NCI-H82 treated with DMSO at 0.1 percent for 48 hours (cell line): ENCODE results near the gene ODAD4.

Source experiments
- DNase-seq: peaks from one replicate; lab custom pipeline; 2025; ENCODE audit not compliant: unreplicated experiment; lab: John Stamatoyannopoulos, UW

The ODAD4 gene

GRCh38 chr17:41930009-41930832 lies at the start of gene ODAD4:
ODAD4 (plus strand) TSS chr17:41930617; CDS start chr17:41930724, 107 bp downstream.
- DNase-seq = peak; percentile 89

- peak; percentile 28 for DNase-seq
Measured at GRCh38 chr17:41882756-41883155, 47.7 kb upstream of the ODAD4 start.

DNA sequence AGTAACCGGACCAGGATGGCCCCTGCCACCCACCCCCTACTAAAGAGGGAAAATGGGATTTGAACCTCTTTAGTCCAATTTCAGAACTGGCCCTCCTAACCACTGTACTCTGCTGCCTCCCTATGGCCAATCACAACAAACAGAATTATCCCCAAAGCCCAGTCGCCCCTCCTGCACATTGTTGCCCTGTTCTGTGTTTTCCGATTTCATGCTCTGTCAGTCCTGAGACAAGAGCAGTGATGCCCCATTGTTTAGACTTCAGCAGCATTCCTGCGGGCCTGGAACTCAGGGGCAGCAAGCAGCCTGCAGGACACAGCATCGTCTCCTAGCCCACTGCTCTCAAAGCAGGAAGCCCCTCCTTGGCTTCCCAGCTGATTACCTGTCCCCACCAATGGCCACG lies 44.7 kb upstream of the ODAD4 start:
- DNase-seq = no peak

DNA sequence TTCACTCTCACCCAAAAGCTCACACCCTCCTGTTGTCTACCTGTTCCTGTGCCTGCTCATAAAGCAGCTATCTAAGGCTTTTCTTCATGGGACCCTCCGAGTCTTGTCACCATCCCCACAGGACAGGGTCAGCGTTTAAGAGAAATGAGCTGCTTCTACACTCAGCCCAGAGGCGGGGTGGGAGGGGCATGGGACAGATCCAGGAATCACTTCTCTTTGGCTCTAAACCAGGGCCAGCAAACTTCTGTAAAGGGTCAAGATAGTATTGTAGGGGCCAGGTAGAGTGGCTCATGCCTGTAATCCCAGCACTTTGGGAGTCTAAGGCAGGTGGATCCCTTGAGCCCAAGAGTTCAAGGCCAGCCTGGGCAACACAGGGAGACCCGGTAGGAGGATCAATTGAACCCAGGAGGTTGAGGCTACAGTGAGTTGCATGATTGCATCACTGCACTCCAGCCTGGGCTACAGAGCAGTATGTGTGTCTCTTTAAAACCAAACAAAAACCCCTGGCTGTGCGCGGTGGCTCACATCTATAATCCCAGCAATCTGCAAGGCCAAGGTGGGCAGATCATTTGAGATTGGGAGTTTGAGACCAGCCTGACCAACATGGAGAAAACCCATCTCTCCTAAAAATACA lies 42.0 kb upstream of the ODAD4 start:
- no peak for DNase-seq

DNA sequence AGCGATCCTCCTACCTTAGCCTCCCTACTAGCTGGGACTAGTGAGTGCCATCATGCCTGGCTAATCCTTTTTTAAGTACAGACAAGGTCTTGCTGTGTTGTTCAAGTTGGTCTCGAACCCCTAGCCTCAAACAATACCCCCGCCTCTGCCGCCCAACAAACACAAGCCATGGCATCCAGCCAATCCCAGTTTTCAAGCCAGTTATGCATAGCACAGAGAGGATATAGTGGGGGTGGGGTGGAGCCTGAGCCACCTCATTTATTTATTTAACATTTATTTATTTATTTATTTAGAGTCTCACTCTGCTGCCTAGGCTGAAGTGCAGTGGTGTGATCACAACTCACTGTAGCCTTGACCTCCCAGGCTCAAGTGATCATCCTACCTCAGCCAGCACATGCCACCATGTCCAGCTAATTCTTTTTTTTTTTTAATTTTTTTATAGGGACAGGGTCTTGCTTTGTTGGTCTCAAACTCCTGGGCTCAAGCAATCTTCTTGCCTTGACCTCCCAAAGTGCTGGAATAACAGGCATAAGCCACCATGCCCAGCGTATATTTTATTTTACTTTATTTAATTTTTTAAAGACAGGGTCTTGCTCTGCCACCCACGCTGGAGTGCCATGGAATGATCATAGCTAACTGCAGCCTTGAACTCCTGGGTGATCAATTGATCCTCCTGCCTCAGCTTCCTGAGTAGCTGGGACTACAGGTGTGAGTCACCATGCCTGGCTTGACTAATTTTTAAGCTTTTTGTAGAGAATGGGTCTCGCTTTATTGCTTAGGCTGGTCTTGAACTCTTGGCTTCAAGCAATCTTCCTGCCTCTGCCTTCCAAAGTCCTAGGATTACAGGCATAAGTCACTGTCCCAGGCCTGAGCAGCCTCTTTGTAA lies 39.0 kb upstream of the ODAD4 start:
- DNase-seq = no peak

DNA sequence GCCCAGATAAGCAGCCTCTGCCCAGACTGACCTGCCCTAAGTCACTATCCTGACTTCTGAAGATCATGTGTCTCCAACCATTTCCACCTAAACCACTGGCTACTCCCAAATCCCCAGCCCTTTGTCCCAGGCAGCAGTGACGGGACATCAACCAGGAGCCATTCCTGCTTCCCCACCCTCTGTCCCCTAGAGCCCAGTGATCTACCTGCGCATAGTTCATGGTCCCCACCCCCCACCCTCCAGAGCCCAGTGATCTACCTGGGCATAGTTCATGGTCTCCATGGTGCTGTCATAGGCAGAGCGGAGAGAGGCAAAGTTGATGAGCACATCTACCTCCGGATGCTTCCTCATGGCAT lies 38.4 kb upstream of the ODAD4 start:
- no peak for DNase-seq

GRCh38 chr17:41893384-41893783 lies 37.0 kb upstream of the ODAD4 start:
- no peak for DNase-seq

- no peak for DNase-seq
Measured at GRCh38 chr17:41894791-41895331, 35.6 kb upstream of the ODAD4 start.

- no peak for DNase-seq
Measured at GRCh38 chr17:41895617-41896016, 34.8 kb upstream of the ODAD4 start.

DNA sequence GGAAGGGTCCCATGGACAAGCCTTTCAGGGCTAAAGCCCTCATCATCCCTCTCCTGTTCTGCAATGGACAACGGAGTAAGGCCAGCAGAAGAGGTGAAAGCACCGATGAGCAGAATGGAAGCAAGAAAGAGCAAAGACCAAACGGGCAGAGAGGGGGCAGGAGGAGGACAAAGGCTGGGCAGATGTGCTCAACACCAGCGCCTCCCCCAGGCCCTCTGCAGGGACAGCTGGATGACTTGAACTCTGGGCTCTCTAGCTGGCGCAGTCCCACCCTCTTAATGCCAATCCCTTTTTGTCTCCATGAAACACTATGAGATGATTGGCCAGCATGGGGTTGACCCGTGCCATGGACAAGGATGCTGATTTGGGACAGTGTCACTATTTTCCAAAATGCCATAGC lies 33.7 kb upstream of the ODAD4 start:
- DNase-seq = no peak

- DNase-seq = no peak
Measured at GRCh38 chr17:41901646-41902045, 28.8 kb upstream of the ODAD4 start.

- DNase-seq = no peak
Measured at GRCh38 chr17:41904242-41904841, 26.1 kb upstream of the ODAD4 start.

DNA sequence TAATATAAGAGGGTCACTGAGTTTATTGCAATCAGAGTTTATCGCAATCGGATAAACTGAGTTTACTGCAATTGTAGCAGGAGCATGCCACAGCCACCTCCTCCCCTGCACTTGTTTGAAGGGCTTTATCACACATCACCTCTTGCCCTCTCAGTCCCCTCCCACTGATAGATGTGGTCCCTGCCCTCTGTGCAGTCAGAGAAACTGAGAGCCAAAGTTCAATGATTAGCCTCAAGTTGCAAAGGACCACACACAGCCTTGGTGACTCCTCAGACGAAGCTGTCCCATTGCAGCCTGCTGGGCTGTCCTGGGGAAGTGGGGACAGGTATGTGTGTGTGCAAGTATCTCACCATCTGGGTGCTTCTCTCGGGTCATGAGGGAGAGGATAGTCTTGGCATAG lies 25.2 kb upstream of the ODAD4 start:
- DNase-seq = no peak

GRCh38 chr17:41906465-41907184 lies 23.8 kb upstream of the ODAD4 start:
- no peak for DNase-seq

- DNase-seq = peak; percentile 45
Measured at GRCh38 chr17:41907185-41907556, 23.2 kb upstream of the ODAD4 start.

- DNase-seq = no peak
Measured at GRCh38 chr17:41907633-41908539, 22.5 kb upstream of the ODAD4 start.

DNA sequence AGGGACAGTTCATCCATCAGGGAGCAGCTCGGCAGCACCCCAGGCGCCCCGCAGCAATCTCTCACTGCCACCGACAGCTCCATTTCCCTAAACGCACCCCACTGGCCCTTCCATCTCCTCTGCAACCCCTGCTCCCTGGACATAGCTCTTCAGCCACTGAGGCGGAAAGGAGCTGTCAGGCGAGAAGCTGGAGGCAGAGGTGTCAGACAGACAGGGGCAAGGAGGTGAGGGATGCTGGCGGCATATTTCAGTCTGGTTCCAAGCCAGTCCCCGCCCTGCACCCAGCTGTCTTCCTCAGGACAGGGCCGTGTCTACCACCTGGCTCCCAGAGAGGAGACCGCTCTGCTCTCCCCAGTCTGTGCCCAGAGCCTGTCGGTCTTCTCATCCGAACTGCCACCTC lies 21.3 kb upstream of the ODAD4 start:
- DNase-seq = no peak

DNA sequence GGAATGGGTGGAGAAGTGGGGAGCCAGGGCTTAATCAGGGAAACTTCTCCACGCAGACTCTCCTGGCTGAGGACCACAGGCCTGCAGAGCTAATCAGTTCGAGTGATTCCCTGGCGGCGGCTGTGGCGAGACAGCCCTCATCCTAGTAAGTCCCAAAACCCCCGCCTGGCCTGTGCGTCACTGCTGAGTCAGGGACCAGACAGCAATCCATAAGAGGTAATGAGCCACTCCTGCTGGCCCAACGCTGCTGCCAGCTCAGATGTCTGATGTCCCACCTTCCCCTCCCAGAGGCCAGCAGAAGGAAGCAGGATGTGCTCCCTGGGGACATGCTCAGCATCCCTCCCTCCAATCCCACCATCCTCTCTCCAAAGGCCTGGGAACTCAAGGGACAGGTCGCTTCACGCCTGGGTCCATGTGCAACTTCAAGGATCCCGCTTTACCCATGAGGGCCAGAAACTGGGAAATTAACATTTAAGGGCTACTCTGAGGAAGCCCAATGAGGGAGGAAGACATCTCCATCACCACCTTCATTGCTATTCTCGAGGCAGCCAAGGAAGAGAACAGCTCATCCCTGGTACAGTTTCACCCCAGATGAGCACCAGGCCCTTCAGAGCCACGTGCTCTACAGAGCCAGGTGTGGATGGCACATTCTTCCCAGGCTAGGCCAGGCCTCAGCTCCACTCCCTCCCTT lies 19.6 kb upstream of the ODAD4 start:
- DNase-seq = no peak

GRCh38 chr17:41912925-41913324 lies 17.5 kb upstream of the ODAD4 start:
- no peak for DNase-seq
